Kidney (tissue), 14 donors: ENCODE data around the gene ZNF197. TPM values are rescaled to one million over a fixed set of nuclear protein-coding genes. Genes with fewer than 3 reads are reported as not detected.
"Not testable (repeated sequence)": the region's sequence is repeated elsewhere in the genome, so short reads cannot be mapped to it uniquely, and the experiment has no call there.

Experiments
- DNase-seq, 5 donors: peaks; one replicate each; pipeline ENCODE4 v3.0.0-alpha.2; 2013 to 2020
- FAIRE-seq: peaks from 2 replicates; lab custom pipeline; 2012; peaks lifted over from hg19 to GRCh38; lab: Jason Lieb, UNC
- H3K27ac ChIP-seq, 2 donors: one replicate each; pipeline ENCODE4 v1.7.0; 2013; ENCODE audit warnings: low read depth in 2 of 2, low read length in 2 of 2, inconsistent platforms in 1 of 2
- H3K27me3 ChIP-seq: one replicate; pipeline ENCODE4 v1.7.1; 2013; ENCODE audit warnings: low read length, inconsistent platforms; ENCODE audit not compliant: control insufficient read depth, insufficient read depth
- H3K36me3 ChIP-seq, 3 donors: one replicate each; pipeline versions ENCODE4 v1.7.0 to v1.7.1; 2013; ENCODE audit warnings: low read length in 3 of 3, control low read depth in 1 of 3, inconsistent platforms in 1 of 3; ENCODE audit not compliant: insufficient read depth in 3 of 3, control insufficient read depth in 2 of 3
- H3K4me1 ChIP-seq, 3 donors: one replicate each; pipeline versions ENCODE4 v1.7.0 to v1.7.1; 2013; ENCODE audit warnings: low read length in 3 of 3, inconsistent platforms in 1 of 3, low read depth in 1 of 3; ENCODE audit not compliant: control insufficient read depth in 2 of 3, insufficient read depth in 2 of 3
- H3K4me3 ChIP-seq, 3 donors: one replicate each; pipeline versions ENCODE4 v1.7.0 to v1.8.1; 2013; ENCODE audit warnings: low read length in 3 of 3, control low read depth in 1 of 3, inconsistent platforms in 1 of 3
- H3K9ac ChIP-seq, 3 donors: one replicate each; pipeline versions ENCODE4 v1.7.0 to v1.7.1; 2013; ENCODE audit warnings: low read length in 3 of 3, control low read depth in 1 of 3, inconsistent platforms in 1 of 3
- H3K9me3 ChIP-seq, 3 donors: one replicate each; pipeline versions ENCODE4 v1.7.0 to v1.7.1; 2013; ENCODE audit warnings: low read length in 3 of 3, control low read depth in 1 of 3, inconsistent platforms in 1 of 3; ENCODE audit not compliant: control insufficient read depth in 2 of 3, insufficient read depth in 1 of 3
- CTCF ChIP-seq: IDR thresholded peaks from 3 replicates; pipeline ENCODE4 v1.5.1; 2012; ENCODE audit warnings: mild to moderate bottlenecking, moderate library complexity, borderline replicate concordance; ENCODE audit not compliant: insufficient read depth; ENCODE audit errors: extremely low read depth
- intact Hi-C: fragments of 100-400 bp; cut with DNase I; formaldehyde crosslinking; loops from one replicate; pipeline ENCODE4 v1.11.1; 2022
- polyA plus RNA-seq: library from polyadenylated mRNA; stranded (reverse); fragments of 350-450 nt; fragmentation: Illumina TruSeq; extraction: RNeasy Lipid Tissue Mini Kit (QIAGEN cat#74804); gene quantifications from one replicate; pipeline ENCODE4 v1.2.3, GENCODE V29; 2014; ENCODE audit warnings: low read depth, low replicate concordance; ENCODE audit not compliant: insufficient read depth
- total RNA-seq: library from RNA; stranded (reverse); fragmentation: NEBNext Ultra II Directional; extraction: Animal tissue kit (Norgen Biotek cat#: 25700); gene quantifications from one replicate; pipeline ENCODE4 v1.2.1, GENCODE V29; 2021
- donor health status: control.
- donor health status: control.
- donor health status: control.
- donor health status: control.
- donor health status: control.
- donor health status: DM: yes; HTN: yes; CAD: no.
- donor health status: Normal renal cell carcinoma (clear cell type).

Gene ZNF197
- total and polyA plus RNA-seq, 2 donors from 2014 or later = 6.1 to 19.3 TPM

DNA sequence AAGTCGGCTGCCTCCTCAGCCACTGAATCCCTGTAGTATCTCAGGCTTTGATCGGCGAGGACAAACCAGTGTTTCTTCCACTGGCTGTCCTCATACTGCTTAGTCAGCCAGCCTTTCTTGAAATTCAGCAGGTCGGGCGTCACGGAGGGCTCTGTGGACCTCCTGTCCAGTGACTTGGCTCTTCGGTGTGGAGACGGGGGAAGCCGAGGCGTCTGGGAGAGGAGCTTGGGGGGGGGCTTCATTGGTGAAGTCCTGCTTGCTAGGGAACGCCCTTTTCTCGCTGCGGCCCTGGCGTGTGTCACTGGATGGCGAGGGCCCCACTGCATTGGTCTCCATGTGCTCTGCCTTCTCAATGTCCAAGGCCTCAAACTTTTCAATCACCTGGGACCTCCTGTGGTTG is 45.1 kb upstream of the ZNF197 start:
- H3K9ac ChIP-seq, FAIRE-seq, H3K9me3 ChIP-seq, H3K4me3 ChIP-seq, H3K4me1 ChIP-seq, H3K36me3 ChIP-seq, H3K27me3 ChIP-seq, DNase-seq, intact Hi-C loops, H3K27ac ChIP-seq: not testable (repeated sequence)

DNA sequence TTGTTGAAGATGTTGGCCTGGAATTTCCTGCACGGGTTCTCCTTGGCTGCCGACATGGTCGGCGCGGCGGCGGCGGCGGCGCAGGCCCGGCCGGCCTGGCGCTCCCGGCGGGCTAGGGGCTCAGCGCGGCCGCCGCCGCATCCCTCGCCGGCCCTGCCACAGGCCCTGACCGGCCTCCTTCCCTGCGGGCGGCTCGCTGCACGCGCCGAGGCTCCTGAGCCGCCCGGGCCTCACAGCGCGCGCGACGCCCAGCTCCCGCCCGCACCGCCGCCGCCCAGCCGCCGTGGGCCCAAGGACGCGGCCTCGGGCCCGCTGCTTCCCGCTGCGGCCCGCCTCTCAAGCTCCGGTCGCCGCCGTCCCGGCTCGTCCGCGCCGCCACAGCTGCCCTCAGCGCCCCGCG is 43.9 kb upstream of the ZNF197 start:
- FAIRE-seq, H3K27ac ChIP-seq, H3K27me3 ChIP-seq, H3K36me3 ChIP-seq, H3K9ac ChIP-seq, H3K4me3 ChIP-seq, intact Hi-C loops, H3K9me3 ChIP-seq, H3K4me1 ChIP-seq: not testable (repeated sequence)
- DNase-seq = peak in 1 of 5 donors; percentile 2

GRCh38 chr3:44584646-44585501 is 40.0 kb upstream of the ZNF197 start, which contains the start of gene ZNF660:
Gene ZNF660 (plus strand): TSS chr3:44584964. CDS start chr3:44594194, 9,230 bp downstream.
- Histone ChIP-seq H3K4me3 (peak within 1 kb of the TSS; percentile 64 to 81 (median 72)), H3K27me3 (no peaks in the 10 kb centered on the region), H3K9ac (peak within 1 kb of the TSS; percentile 66 to 76 (median 72)), H3K9me3 (peaks cover 0 to 6% (median 2%) of the 10 kb centered on the region in 3 donors), H3K36me3 (peaks cover 0 to 13% (median 2%) of the 10 kb centered on the region in 3 donors), H3K27ac (no peak within 1 kb of the TSS), H3K4me1 (peaks cover 0 to 2% (median 0%) of the 10 kb centered on the region in 3 donors)
- intact Hi-C loops = no loop called here
- FAIRE-seq (no peak), DNase-seq (peak; percentile 89 to 98 (median 92))
- TF ChIP-seq CTCF = no peak

DNA sequence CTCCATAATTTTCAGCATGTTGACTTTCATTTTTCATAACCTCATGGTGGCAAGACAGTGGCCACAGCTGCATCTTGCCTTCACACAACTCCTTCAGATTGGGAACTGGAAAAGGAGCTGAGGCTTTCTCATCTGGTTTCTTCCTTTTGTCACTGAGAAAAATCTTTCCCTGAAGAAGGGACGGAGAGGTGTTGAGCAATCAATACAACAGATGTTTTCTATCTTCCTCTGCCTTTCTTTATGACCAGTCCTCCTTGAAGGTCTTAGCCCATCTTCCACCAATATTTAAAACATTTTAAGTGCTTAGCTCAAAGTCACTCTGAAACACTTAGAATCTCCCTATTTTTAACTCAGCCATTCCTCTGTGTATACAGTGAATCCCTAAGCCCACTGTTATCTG is 28.2 kb upstream of the ZNF197 start:
- no peak for TF ChIP-seq CTCF
- Histone ChIP-seq H3K9me3 (peaks cover 10 to 20% (median 14%) of the 10 kb centered on the region in 3 donors), H3K27me3 (no peaks in the 10 kb centered on the region), H3K9ac (no peak overlapping the region), H3K4me3 (no peak overlapping the region), H3K4me1 (no peaks in the 10 kb centered on the region), H3K36me3 (peaks cover 4 to 6% (median 5%) of the 10 kb centered on the region in 3 donors), H3K27ac (no peak overlapping the region)
- no peak for FAIRE-seq
- no peak for DNase-seq
- intact Hi-C loops = no loop called here
